NCI-H1417 treated with DMSO at 0.1 percent for 48 hours (cell line): ENCODE data around the gene DCST1.
"Not testable (repeated sequence)": the region's sequence is repeated elsewhere in the genome, so short reads cannot be mapped to it uniquely, and the experiment has no call there.

Experiments used
- DNase-seq: peaks from one replicate; lab custom pipeline; 2025; lab: John Stamatoyannopoulos, UW

DCST1 gene

GRCh38 chr1:155033524-155033923 lies at the start of gene DCST1, which contains the start of gene DCST2:
Gene DCST1, plus strand, starts transcription at chr1:155033824. Its CDS starts 213 bp downstream, at chr1:155034037.
Gene DCST2, minus strand, starts transcription at chr1:155033781. Its CDS starts 80 bp downstream, at chr1:155033701.
- DNase-seq: no peak

DNA sequence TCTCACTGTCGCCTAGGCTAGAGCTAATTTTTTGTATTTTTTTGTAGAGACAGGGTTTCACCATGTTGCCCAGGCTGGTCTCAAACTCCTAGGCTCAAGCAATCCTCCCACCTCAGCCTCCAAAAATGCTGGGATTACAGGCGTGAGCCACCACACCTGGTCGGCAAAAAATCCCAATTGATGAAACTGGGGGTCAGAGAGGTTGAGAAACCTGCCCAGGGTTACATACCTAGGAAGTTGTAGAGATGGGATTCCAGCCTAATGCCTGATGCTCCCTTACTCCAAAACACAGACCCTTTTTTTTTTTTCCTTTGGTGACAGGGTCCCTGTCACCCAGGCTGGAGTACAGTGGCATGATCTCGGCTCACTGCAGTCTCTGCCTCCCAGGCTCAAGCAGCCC lies 46.9 kb upstream of the DCST1 start:
- DNase-seq: not testable (repeated sequence)

GRCh38 chr1:154987326-154987725 lies 46.3 kb upstream of the DCST1 start:
- DNase-seq: no peak

DNA sequence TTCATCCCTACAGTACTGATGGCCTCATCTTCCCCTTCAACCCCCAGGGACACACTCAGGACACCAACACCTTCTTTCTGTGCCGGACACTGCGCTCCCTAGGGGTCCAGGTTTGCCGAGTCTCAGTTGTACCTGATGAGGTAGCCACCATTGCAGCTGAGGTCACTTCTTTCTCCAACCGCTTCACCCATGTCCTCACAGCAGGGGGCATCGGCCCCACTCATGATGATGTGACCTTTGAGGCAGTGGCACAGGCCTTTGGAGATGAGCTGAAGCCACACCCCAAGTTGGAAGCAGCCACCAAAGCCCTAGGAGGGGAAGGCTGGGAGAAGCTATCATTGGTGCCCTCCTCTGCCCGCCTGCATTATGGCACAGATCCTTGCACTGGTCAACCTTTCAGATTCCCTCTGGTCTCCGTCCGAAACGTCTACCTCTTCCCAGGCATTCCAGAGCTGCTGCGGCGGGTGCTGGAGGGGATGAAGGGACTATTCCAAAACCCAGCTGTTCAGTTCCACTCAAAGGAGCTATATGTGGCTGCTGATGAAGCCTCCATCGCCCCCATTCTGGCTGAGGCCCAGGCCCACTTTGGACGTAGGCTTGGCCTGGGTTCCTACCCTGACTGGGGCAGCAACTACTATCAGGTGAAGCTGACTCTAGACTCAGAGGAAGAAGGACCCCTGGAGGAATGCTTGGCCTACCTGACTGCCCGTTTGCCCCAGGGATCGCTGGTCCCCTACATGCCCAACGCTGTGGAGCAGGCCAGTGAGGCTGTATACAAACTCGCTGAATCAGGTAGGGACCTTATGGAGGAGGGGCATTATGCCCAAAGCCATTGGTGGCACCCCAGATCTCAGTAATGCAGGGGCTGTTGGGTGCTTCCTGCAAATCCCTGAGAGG lies 45.3 kb upstream of the DCST1 start:
- DNase-seq: no peak

- no peak for DNase-seq
These were observed 44.3 kb upstream of the DCST1 start for GRCh38 chr1:154989195-154989860.

DNA sequence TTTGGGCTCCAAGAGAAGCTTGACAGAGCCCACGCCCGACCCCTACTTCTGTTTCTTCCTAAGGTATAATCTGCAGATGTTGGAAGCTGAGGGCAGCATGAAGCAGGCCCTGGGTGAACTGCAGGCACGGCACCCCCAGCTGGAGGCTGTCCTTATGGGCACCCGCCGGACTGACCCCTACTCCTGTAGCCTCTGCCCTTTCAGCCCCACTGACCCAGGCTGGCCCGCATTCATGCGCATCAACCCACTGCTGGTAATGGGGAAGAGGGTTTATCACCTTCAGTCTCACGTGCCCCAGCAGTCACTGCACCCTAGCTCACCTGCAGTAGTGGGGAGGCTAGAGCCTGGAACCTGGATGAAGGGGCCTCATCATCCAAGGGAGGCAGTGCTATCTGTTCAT lies 43.3 kb upstream of the DCST1 start:
- no peak for DNase-seq

- no peak for DNase-seq
These were observed 40.7 kb upstream of the DCST1 start for GRCh38 chr1:154992721-154993571.

DNA sequence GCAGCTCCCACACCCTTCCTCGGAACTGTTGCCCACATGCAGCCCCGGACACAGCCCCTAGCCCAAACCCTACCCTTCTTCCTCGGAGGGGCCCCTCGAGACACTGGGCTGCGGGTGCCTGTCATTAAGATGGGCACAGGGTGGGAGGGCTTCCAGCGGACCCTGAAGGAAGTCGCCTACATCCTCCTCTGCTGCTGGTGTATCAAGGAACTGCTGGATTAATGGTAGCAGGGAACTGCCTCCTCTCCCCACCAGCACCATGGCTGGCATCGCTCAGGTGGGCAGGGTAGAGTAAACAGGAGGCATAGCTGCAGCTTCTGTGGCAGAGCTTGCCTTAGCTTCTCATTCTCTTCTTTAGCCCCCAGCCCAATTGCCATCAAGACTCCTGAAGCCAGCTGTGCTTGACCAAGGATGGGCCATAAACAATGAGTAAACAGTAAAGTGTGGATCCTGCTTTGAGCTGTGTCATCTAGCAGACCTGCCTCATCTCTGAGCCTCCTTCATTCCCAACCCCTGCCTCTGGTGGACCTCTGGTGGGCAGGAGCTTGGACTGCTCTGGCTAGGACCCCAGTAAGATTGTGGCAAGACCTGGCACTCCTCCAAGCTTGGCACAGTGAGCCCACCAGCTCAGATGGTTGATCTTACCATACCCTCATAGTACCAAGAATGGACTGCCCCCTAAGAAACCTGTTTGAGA lies 39.9 kb upstream of the DCST1 start, which contains the start of gene LENEP:
LENEP (plus strand) TSS at position 15 of the 697 bp plus-strand sequence; CDS start at position 37, 22 bp downstream.
- DNase-seq: no peak

DNA sequence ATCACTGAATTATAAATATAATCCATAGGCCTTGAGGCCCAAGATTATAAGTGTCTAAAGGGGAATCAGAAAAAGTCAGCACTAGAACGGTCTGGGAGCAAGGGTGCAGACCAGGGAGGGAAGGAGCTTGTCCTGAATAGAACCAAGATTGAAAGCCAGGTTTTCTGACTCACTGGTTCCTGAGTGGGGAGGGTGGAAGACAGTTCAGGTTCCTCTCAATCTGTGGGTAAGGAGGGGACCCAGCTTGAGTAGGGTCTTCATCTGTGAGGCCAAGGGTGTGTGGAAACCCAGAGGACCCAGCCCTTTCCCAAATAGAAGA lies 39.4 kb upstream of the DCST1 start:
- no peak for DNase-seq

- no peak for DNase-seq
These were observed 39.0 kb upstream of the DCST1 start for GRCh38 chr1:154994591-154994990.

GRCh38 chr1:154995301-154995983 lies 38.2 kb upstream of the DCST1 start:
- not testable (repeated sequence) for DNase-seq

- DNase-seq: no peak
These were observed 36.5 kb upstream of the DCST1 start for GRCh38 chr1:154996966-154997701.

DNA sequence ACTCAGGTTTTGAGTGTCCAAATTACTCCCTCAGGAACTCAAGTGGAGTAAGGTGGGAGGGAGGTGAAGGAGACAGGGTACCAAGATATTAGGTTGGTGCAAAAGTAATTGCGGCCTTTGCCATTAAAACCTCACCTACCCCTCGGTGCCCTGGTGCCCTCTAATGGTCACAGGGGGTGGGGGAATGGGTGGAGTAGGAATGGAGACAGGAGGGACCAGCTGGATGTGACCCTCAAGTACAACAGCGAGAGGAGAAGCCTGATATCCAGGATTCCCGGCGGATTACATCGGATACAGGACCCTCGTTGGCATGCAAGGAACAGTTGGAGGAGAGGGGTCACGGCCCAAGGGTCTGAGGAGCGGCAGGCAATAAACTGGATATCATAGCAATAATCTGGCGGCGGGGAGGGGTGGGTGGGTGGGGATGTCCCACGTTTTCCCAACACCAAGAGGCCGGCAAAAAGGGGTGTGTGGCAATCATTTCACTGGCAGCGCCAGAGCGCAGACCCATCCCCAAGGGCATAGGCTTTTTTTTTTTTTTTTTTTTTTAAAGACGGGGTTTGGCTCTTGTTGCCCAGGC lies 35.3 kb upstream of the DCST1 start:
- no peak for DNase-seq

GRCh38 chr1:154998818-154999570 lies 34.6 kb upstream of the DCST1 start:
- DNase-seq: no peak

DNA sequence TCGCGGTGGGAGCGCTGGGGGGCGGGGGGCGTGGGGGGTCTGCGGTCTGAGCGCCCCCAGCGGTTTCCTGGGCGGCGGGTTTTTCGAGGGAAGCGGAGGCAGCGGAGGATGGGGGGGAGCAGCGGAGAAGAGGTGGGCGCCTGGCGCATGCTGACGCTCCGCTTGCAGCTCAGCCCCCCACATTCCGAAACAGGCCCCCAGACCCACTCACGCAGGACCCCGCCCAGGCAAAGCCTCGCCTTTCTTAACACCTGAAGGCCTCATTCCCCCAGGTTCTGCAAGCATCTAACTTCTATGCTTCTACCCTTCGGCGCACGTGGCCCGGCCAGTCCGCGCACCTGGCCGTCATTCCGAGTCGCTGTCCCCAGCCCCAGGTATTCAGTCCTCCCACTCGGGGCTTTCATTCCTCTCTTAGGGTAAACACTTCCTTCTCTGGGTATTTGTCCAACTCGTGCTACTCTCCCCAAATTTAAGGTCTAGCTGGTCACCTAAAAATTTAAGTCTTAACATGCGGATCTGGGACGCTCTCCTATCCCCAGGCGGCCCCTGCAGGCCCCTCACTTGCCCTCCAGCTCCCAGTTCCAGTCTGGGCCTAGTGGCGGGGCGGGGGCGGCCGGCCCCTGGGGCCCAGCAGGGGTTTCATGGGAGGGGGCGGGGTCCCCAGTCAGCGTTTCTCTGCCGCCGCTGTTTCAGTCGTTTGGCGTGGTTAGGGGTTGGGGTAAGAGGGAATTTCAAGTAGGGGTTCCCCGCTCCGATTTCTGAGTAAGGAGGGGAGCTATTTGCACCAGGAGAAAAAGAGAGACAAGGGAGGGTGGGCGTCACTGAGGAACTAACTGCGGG lies 33.8 kb upstream of the DCST1 start:
- DNase-seq: no peak

- no peak for DNase-seq
These were observed 33.3 kb upstream of the DCST1 start for GRCh38 chr1:155000411-155000725.

DNA sequence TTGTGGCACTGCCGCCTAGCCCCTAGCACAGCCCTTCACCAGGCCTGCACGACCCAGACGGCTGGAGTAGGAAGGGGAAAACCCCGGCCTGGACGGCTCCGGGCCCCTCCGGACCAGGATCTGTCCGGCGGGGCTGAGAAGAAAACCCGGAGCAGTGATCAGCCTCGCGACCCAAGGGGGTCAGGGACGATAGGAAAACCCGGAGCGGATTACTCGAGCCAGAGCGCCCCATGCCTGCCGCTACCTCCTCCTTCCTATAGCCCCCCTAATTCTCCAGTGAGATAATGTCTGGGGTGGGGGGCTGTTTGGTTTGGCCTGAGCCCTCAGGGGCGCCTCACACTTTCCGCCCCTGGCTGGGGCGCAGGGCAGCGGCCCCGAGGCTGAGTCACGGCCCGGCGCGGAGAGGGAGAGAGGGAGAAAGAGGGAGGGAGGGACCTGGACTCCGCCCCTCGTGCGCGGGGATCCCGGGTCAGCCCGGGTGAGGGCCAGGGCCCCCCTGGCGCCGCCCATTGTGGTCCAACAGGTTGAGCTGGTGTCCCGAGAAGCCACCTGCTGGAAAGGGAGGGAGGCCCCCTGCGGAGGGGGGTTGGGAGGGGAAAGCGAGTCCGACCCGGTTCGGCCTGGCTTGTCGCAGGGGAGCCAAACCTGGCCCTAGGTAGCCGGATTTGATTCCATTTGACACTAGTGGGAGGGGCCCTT lies 32.7 kb upstream of the DCST1 start:
- peak; percentile 22 for DNase-seq

GRCh38 chr1:155001425-155001674 lies 32.3 kb upstream of the DCST1 start:
- no peak for DNase-seq
